GM12801 (cell line): ENCODE results near the gene HOXB3.

ENCODE experiments used
- CTCF ChIP-seq: IDR thresholded peaks from one replicate; pipeline ENCODE4 v1.5.1; 2011; ENCODE audit warnings: control low read depth; ENCODE audit not compliant: insufficient read length; ENCODE audit errors: extremely low read depth

Gene HOXB3

GRCh38 chr17:48530887-48531272 lies 59.2 kb downstream of the HOXB3 start, which contains the start of gene HOXB1:
Gene HOXB1 (minus strand): TSS chr17:48531011. CDS start chr17:48530904, 107 bp downstream.
- no peak for TF ChIP-seq CTCF

GRCh38 chr17:48530208-48530886 lies 59.7 kb downstream of the HOXB3 start:
- no peak for TF ChIP-seq CTCF

DNA sequence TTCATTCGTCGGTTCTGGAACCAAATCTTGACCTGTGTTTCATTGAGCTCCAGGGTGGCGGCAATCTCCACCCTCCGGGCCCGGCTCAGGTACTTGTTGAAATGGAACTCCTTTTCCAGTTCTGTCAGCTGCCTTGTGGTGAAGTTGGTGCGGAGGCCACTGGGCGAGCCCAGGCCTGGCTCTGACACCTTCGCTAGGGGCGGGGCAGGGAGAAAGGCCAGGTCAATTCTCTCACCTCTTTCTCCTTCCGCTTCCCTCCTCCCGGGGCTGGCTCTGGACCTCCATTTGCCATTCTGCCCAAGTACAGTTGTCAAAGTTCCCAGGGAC lies 60.4 kb downstream of the HOXB3 start:
- no peak for TF ChIP-seq CTCF

GRCh38 chr17:48528936-48529682 lies 60.9 kb downstream of the HOXB3 start:
- no peak for TF ChIP-seq CTCF

GRCh38 chr17:48528153-48528935 lies 61.7 kb downstream of the HOXB3 start:
- no peak for TF ChIP-seq CTCF

GRCh38 chr17:48527547-48527932 lies 62.5 kb downstream of the HOXB3 start:
- TF ChIP-seq CTCF: no peak

DNA sequence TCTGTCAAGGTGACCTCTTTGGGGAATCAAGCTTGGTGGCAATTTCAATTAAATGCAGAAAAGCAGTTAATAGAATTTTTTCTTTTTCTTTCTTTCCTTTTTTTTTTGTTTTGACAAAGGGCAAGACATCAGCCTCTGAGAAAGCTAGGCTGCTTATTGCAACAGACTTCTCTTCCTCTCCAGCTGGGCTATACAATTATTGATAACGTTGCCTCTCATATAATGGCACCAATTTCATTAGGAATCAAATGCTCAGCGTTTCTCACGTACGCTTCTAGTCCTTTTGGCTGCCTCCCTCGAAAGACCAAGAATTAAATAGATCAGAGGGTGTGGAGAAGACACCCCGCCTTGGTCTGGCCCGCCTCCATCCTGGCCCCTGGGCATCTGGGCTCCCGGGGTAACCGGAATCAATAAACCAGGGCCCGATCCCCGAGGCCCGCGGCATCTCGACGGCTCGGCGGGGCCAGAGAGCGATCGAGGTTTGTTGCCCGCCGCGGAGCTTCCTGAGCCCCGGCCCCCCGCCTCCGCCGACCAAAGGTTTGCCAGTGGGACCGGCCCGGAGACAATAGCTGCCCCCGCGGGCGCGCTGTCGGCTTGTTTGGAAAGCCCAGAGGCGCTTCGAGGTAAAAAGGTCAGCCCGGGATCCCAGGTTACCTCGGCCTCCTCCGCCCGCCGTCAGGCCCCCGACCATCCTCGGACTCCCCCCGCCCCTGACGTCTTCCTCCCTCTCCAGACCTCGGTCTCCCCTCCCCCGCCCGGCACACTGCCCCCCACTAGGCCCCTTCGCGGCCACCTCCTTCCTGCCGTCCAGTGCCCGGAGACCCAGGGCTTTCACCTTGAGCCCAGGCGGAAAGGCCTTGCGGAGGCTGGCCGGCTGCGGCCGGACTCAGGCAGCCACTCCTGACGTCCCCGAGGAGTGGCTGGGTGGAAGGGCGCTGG lies 63.2 kb downstream of the HOXB3 start:
- no peak for TF ChIP-seq CTCF
